Spleen (tissue), 11 donors: Measurements from ENCODE around the gene PRKCH. TPM values are rescaled to one million over a fixed set of nuclear protein-coding genes. Genes with fewer than 3 reads are reported as not detected.
A peak's percentile ranks its signal among the peaks of the same experiment; 100 is the strongest.

Source experiments
- DNase-seq: peaks from one replicate; pipeline ENCODE4 v3.0.0-alpha.2; 2020
- H3K27ac ChIP-seq, 8 donors: fragments of 200-600 bp; sonication (generic) in 7 of 8; 1 replicate in 4 of 8; 2 replicates in 4 of 8; pipeline versions ENCODE4 v1.5.0 to v1.8.0; 2016 to 2021; ENCODE audit warnings: inconsistent platforms in 4 of 8, mild to moderate bottlenecking in 4 of 8, moderate library complexity in 1 of 8
- H3K27me3 ChIP-seq, 7 donors: fragments of 200-600 bp; sonication (generic) in 6 of 7; replicated peaks in 1 of 7; 1 replicate in 4 of 7; 2 replicates in 3 of 7; pipeline versions ENCODE4 v1.5.0 to v1.8.0; 2016 to 2021; ENCODE audit warnings: inconsistent platforms in 3 of 7, mild to moderate bottlenecking in 1 of 7
- H3K36me3 ChIP-seq, 6 donors: fragments of 200-600 bp; sonication (generic) in 5 of 6; 1 replicate in 4 of 6; 2 replicates in 2 of 6; pipeline versions ENCODE4 v1.5.0 to v1.8.0; 2016 to 2021; ENCODE audit warnings: inconsistent platforms in 2 of 6
- H3K4me1 ChIP-seq, 6 donors: fragments of 200-600 bp; sonication (generic) in 5 of 6; 1 replicate in 3 of 6; 2 replicates in 3 of 6; pipeline versions ENCODE4 v1.5.0 to v1.8.0; 2016 to 2021; ENCODE audit warnings: inconsistent platforms in 3 of 6
- H3K4me3 ChIP-seq, 8 donors: fragments of 200-600 bp; sonication (generic) in 7 of 8; 1 replicate in 4 of 8; 2 replicates in 4 of 8; pipeline versions ENCODE4 v1.5.0 to v1.8.0; 2016 to 2021; ENCODE audit warnings: inconsistent platforms in 4 of 8, mild to moderate bottlenecking in 4 of 8, moderate library complexity in 2 of 8
- H3K9me3 ChIP-seq, 8 donors: fragments of 200-600 bp; sonication (generic) in 7 of 8; 1 replicate in 4 of 8; 2 replicates in 4 of 8; pipeline versions ENCODE4 v1.5.0 to v1.8.0; 2016 to 2021; ENCODE audit warnings: inconsistent platforms in 4 of 8
- POLR2A ChIP-seq, 3 donors: fragments of 450-650 bp; IDR thresholded peaks; one replicate each; pipeline ENCODE4 v1.5.1; 2017; ENCODE audit warnings: antibody characterized with exemption in 3 of 3, mild to moderate bottlenecking in 1 of 3
- POLR2AphosphoS5 ChIP-seq, 3 donors: sonication (generic); formaldehyde crosslinking; IDR thresholded peaks; one replicate each; pipeline ENCODE4 v1.5.1; 2017; ENCODE audit warnings: antibody characterized with exemption in 3 of 3
- WGBS, 5 donors: extraction: QIAGEN DNeasy Blood & Tissue Kit in 3 of 5; methylation state at CpG; one replicate each; pipeline versions ENCODE4 v1.1.5 to v1.1.7; 2013 to 2018; 5-methylcytosine and 5-hydroxymethylcytosine counted together
- intact Hi-C: fragments of 100-400 bp; cut with DNase I; formaldehyde crosslinking; loops from one replicate; pipeline ENCODE4 v1.15.0; 2023; ENCODE audit warnings: low total_unique reads
- polyA plus RNA-seq, 3 donors: library from polyadenylated mRNA; stranded (reverse); fragments of 200-250 nt; gene quantifications; one replicate each; pipeline ENCODE4 v1.2.1, GENCODE V29; 2013
- total RNA-seq, 7 donors: library from RNA; depleted of rRNA in 3 of 7; stranded (reverse); fragments of >200 nt in 3 of 7; fragmentation: NEBNext Ultra II Directional in 4 of 7; extraction: Animal tissue kit (Norgen Biotek cat#: 25700) in 4 of 7; gene quantifications; one replicate each; pipeline versions ENCODE4 v1.1.0 to v1.2.1, GENCODE V29; 2016 to 2021
- TF ChIP-seq, protein P1 (sequence below), 11 experiments: fragments of 200-600 bp in 7 of 11; fragments of 450-650 bp in 4 of 11; sonication (generic) in 4 of 11; IDR thresholded peaks in 8 of 11; conservative IDR thresholded peaks in 3 of 11; 1 replicate in 7 of 11; 2 replicates in 4 of 11; pipeline versions ENCODE4 v1.4.0 to v1.8.0; 2016 to 2021; ENCODE audit warnings: antibody characterized with exemption in 11 of 11, inconsistent platforms in 4 of 11, mild to moderate bottlenecking in 1 of 11
- donor health status: healthy with polysubstance abuse.
- donor health status: DM: no; HTN: no; CAD: no; lungs with moderate emphysema.
- donor health status: DM: no; HTN: no; CAD: no.
- donor health status: Bipolar disorder and iron deficiency.
- donor health status: healthy.
- donor health status: DM: no; HTN: no; CAD: no.
- donor health status: DM: yes; HTN: yes; CAD: no.

PRKCH gene
- total and polyA plus RNA-seq, 10 donors = 10.0 to 184 (median 105) TPM

DNA sequence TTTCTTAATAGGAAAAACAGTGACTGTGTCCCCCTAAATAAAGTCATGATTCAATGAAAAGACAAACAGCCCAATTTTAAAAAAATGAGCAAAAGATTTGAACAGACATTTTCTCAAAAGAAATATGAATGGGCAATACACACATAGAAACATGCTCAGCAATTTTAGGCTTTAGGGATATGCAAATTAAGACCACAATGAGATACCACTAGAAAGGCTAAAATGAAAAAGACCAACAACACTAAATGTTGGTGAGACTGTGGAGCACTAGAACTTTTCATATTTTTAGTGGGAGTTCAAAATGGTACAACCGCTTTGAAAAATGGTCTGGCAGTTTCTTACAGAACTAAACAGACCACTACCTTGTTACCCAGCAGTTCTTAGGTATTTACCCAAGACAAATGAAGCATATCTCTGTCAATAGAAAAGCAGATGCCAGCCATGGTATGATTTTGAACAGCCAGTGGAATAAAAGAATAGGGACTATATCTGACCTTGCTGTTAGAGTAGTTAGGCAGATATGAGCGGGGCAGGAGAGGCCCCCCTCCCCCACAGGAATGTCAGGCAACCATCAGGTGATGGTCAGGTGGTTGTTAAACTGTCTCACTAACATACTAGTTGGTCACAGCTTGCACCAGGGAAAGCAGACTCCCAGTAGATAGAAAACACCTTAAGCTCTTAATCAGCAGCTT lies 108.8 kb downstream of the PRKCH start:
- Histone ChIP-seq H3K27me3 (no peaks in the 10 kb centered on the region), H3K4me1 (peaks cover 19 to 78% (median 40%) of the 10 kb centered on the region in 6 donors), H3K9me3 (peaks cover 0 to 2% (median 0%) of the 10 kb centered on the region in 8 donors), H3K27ac (no peak overlapping the region), H3K36me3 (no peaks in the 10 kb centered on the region), H3K4me3 (no peak overlapping the region)
- 74 to 94% (median 86%) methylated on average over 2 of the region's 2 CpGs for WGBS, 5 donors
- TF ChIP-seq POLR2AphosphoS5 (IDR thresholded peaks at IDR 0.05) = no peak
- TF ChIP-seq, protein P1, sequence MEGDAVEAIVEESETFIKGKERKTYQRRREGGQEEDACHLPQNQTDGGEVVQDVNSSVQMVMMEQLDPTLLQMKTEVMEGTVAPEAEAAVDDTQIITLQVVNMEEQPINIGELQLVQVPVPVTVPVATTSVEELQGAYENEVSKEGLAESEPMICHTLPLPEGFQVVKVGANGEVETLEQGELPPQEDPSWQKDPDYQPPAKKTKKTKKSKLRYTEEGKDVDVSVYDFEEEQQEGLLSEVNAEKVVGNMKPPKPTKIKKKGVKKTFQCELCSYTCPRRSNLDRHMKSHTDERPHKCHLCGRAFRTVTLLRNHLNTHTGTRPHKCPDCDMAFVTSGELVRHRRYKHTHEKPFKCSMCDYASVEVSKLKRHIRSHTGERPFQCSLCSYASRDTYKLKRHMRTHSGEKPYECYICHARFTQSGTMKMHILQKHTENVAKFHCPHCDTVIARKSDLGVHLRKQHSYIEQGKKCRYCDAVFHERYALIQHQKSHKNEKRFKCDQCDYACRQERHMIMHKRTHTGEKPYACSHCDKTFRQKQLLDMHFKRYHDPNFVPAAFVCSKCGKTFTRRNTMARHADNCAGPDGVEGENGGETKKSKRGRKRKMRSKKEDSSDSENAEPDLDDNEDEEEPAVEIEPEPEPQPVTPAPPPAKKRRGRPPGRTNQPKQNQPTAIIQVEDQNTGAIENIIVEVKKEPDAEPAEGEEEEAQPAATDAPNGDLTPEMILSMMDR (IDR thresholded peaks at IDR 0.05 in 8 of 11, conservative IDR thresholded peaks at IDR 0.05 in 3 of 11) = no peak
- no peak for TF ChIP-seq POLR2A (IDR thresholded peaks at IDR 0.05)
- intact Hi-C loops = no loop called here
- no peak for DNase-seq

DNA sequence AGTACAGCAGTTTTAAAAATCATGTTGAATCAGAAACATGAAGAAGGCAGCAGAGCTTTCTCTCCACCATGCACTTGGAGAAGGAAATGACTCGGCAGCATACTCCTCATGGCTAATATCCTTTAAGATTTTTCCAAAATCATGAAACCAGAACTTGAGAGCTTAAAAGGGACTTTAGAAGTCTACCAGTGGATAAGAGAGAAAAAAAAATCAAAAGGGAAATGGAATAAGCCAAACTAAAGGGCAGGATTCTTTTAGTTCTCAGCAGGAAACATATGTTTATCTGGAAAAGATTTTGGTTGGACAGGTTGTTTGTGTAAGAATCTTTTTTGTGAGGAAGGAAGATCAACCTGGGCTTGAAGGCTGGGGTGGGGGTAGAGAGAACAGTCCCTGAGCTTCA lies 111.8 kb downstream of the PRKCH start:
- Histone ChIP-seq H3K27ac (peak overlapping the region in 2 of 8 donors; percentile 24 to 32), H3K4me3 (no peak overlapping the region), H3K27me3 (no peaks in the 10 kb centered on the region), H3K36me3 (no peaks in the 10 kb centered on the region), H3K9me3 (no peaks in the 10 kb centered on the region), H3K4me1 (peaks cover 29 to 96% (median 60%) of the 10 kb centered on the region in 6 donors)
- intact Hi-C loops = no loop called here
- TF ChIP-seq, protein P1 (IDR thresholded peaks at IDR 0.05 in 8 of 11, conservative IDR thresholded peaks at IDR 0.05 in 3 of 11) = no peak
- TF ChIP-seq POLR2AphosphoS5 (IDR thresholded peaks at IDR 0.05) = no peak
- TF ChIP-seq POLR2A (IDR thresholded peaks at IDR 0.05) = no peak
- WGBS, 5 donors = 8 to 20% (median 13%) methylated on average over 1 of the region's 1 CpG
- no peak for DNase-seq

DNA sequence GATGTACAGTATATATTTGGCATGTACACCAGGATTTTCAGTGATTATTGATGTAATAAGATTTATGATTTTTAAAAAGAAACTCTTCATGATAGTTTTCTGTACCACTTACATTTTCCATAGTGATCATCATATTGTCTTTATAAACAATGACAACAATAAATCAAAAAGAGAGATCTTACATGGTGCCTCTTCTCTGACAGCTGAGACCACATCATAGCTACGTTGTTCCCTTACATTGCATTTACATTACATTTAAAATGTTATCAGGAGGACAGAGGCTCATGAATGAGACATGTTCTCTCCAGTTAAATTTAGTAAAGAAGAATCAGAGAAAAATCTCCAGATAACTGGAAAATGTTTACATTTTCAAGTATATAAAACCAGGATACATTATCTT lies 112.4 kb downstream of the PRKCH start:
- no peak for TF ChIP-seq POLR2AphosphoS5 (IDR thresholded peaks at IDR 0.05)
- TF ChIP-seq, protein P1 (IDR thresholded peaks at IDR 0.05 in 8 of 11, conservative IDR thresholded peaks at IDR 0.05 in 3 of 11) = no peak
- no peak for TF ChIP-seq POLR2A (IDR thresholded peaks at IDR 0.05)
- DNase-seq = no peak
- no peak overlapping the region for H3K27ac ChIP-seq
- no peak overlapping the region for H3K4me3 ChIP-seq
- intact Hi-C loops = no loop called here
- no peaks in the 10 kb centered on the region for H3K27me3 ChIP-seq
- no peaks in the 10 kb centered on the region for H3K9me3 ChIP-seq
- no peaks in the 10 kb centered on the region for H3K36me3 ChIP-seq
- H3K4me1 ChIP-seq = peaks cover 35 to 96% (median 60%) of the 10 kb centered on the region in 6 donors
- WGBS, 5 donors = 53 to 79% (median 62%) methylated on average over 1 of the region's 1 CpG

DNA sequence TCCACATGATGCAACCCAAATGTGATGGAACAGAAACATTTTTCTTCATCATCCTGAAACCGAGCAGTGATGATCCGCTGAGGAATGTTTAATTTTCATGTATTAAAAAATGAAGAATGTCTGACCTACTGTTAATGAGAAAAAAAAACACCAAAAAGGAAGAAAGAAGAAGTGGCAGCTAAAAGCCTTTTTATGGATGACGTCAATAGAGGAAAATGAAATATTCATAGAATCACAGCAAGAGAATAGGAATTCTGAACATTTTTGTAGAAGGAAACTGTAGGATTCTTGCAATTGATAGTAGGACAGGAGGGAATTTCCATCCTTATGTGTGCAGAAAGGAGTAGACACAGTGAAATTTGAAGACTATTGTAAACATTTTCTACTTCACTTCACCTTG lies 112.9 kb downstream of the PRKCH start:
- Histone ChIP-seq H3K4me3 (no peak overlapping the region), H3K4me1 (peaks cover 35 to 96% (median 60%) of the 10 kb centered on the region in 6 donors), H3K27me3 (no peaks in the 10 kb centered on the region), H3K27ac (no peak overlapping the region), H3K36me3 (no peaks in the 10 kb centered on the region), H3K9me3 (no peaks in the 10 kb centered on the region)
- 75 to 88% (median 81%) methylated on average over 3 of the region's 3 CpGs for WGBS, 5 donors
- intact Hi-C loops = no loop called here
- TF ChIP-seq POLR2AphosphoS5 (IDR thresholded peaks at IDR 0.05) = no peak
- no peak for TF ChIP-seq POLR2A (IDR thresholded peaks at IDR 0.05)
- TF ChIP-seq, protein P1 (IDR thresholded peaks at IDR 0.05 in 8 of 11, conservative IDR thresholded peaks at IDR 0.05 in 3 of 11) = no peak
- no peak for DNase-seq
